Measurements from ENCODE around the gene PKP2.
A peak's percentile ranks its signal among the peaks of the same experiment; 100 is the strongest.

Gene PKP2

GRCh38 chr12:32809196-32809595 is 87.4 kb downstream of the PKP2 start:
- DNase-seq (ENCODE audit: low read depth), result no peak

GRCh38 chr12:32804301-32804700 is 92.3 kb downstream of the PKP2 start:
- no peak for DNase-seq (ENCODE audit: low read depth)

GRCh38 chr12:32801269-32801980 is 95.2 kb downstream of the PKP2 start:
- no peak for DNase-seq (ENCODE audit: low read depth)

DNA sequence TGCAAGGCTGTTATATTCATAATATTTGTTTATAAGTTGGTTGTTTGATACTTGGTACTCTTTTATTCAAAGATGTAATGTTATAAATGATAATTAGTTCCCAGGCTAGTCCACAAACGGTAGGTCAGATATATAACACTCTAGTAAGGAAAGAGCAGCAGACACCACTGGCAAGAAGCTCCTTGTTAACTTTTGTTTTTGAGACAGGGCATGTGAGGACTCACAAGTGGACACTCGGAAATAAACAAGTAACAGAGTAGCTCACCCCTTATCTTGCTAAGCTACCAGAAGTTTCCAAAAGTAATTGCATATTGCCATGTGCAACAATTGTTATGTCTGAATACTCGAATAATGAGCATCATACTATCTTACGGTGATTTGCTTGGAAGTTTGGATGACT is 102.3 kb downstream of the PKP2 start:
- no peak for DNase-seq (ENCODE audit: low read depth)

- no peak for DNase-seq (ENCODE audit: low read depth)
Observed at GRCh38 chr12:32789916-32790315, 106.7 kb downstream of the PKP2 start.

GRCh38 chr12:32789446-32789845 is 107.1 kb downstream of the PKP2 start:
- DNase-seq (ENCODE audit: low read depth), result no peak

DNA sequence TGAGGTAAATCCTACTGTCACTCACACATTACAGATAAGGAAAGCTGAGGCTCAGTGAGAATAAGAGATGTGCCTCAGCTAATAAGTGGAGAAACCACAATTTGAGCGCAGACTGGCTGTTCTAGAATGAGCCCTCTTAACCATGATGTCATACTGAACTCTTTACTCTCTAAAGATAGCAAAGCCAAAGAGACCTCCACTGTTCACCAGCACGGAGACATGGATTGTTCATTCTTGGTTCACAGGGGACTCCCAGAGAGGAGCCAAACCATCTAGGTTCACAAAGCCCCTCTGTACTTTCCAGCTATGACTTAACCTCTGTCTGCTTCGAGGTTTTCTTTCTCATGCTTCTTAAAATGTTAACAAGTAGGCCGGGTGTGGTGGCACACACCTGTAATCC is 108.2 kb downstream of the PKP2 start:
- DNase-seq (ENCODE audit: low read depth), result no peak

GRCh38 chr12:32785557-32785956 is 111.0 kb downstream of the PKP2 start:
- no peak for DNase-seq (ENCODE audit: low read depth)

DNA sequence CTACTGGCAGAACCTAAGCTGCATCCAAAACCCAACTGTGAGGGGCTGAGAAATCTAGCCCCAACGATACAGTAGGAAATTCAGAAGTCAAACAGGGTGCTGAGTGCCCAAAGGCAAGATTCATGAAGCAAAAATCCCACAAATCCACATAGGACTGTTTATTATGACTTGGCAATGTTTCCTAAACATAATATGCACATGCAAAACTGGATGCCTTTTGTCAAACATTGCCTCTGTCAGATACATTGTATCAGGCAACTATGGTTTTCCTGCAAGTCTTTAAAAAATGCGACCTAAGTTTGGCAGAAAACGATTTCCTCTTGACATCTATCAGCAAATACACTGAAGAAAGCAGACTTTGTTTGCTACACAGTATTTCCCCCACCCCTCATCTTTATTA is 113.5 kb downstream of the PKP2 start:
- no peak for DNase-seq (ENCODE audit: low read depth)

GRCh38 chr12:32780071-32780470 is 116.5 kb downstream of the PKP2 start:
- DNase-seq (ENCODE audit: low read depth), result no peak

- no peak for DNase-seq (ENCODE audit: low read depth)
Observed at GRCh38 chr12:32777691-32778175, 118.8 kb downstream of the PKP2 start.

GRCh38 chr12:32777159-32777558 is 119.4 kb downstream of the PKP2 start:
- no peak for DNase-seq (ENCODE audit: low read depth)

- DNase-seq (ENCODE audit: low read depth), result no peak
Observed at GRCh38 chr12:32776258-32776657, 120.3 kb downstream of the PKP2 start.

DNA sequence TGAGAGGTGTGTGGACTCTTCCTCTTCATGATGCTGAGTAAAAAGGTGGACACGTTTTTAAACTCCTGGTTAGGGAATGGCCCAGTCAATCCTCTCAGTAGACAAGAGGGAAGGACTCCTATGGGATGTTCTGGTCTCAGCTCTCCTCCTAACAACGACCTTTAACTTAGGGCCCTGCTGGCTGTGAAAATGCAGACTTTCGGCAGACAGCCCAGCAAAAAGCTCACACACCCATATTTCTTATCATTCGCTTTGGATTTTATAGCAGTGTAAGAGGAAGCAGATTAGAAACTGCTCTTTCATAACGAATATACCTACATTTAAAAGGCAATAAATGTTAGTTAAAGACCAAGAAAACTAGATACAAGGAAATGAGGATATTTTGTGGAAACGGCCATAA is 122.9 kb downstream of the PKP2 start:
- DNase-seq (ENCODE audit: low read depth), result no peak

- DNase-seq (ENCODE audit: low read depth), result no peak
Observed at GRCh38 chr12:32770141-32770540, 126.4 kb downstream of the PKP2 start.

DNA sequence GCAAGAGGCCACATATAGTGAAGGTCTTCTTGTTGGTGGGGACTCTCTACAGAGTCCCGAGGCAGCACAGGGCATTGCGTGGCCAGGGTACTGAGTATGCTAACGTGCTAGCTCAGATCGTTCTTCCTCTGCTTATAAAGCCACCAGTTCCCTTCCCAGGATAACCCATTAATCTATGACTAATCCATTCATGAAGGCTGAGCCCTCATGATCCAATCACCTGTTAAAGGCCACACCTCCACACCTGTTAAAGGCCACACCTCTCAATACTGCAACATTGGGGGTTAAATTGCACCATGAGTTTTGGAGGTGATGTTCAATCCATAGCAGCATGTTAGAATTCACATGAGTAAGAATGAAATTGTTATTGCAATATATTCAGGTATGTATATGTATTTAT is 128.1 kb downstream of the PKP2 start:
- DNase-seq (ENCODE audit: low read depth), result no peak

- DNase-seq (ENCODE audit: low read depth), result no peak
Observed at GRCh38 chr12:32765906-32766305, 130.7 kb downstream of the PKP2 start.

GRCh38 chr12:32761716-32762115 is 134.9 kb downstream of the PKP2 start:
- no peak for DNase-seq (ENCODE audit: low read depth)

DNA sequence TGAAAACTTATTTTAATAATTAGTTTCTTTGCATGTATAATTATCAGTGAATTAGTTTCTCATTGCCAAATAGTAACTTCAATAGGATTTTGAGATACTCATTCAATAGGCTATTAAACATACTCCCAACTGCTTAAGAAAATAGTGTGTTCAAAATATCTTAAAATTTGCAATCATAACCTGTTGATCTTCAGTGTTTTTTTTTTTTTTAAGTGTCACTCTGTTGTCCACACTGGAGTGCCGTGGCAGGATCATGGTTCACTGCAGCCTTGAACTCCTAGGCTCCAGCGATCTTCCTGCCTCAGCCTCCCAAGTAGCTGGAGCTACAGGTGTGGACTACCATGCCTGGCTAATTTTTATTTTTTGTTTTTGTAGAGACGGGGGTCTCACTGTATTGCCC is 139.4 kb downstream of the PKP2 start:
- no peak for DNase-seq (ENCODE audit: low read depth)

- no peak for DNase-seq (ENCODE audit: low read depth)
Observed at GRCh38 chr12:32756476-32757066, 140.0 kb downstream of the PKP2 start.

- DNase-seq (ENCODE audit: low read depth), result peak; percentile 89
Observed at GRCh38 chr12:32755654-32756475, 140.7 kb downstream of the PKP2 start, which contains the start of gene YARS2. TSS of gene YARS2 (minus strand) at chr12:32755897. CDS start at chr12:32755874, 23 bp downstream.

GRCh38 chr12:32755051-32755653 is 141.4 kb downstream of the PKP2 start:
- DNase-seq (ENCODE audit: low read depth), result peak; percentile 58
